IMR-90 (cell line): ENCODE results near the gene ZBP1. TPM values are rescaled to one million over a fixed set of nuclear protein-coding genes. Genes with fewer than 3 reads are reported as not detected.

Source experiments
- ATAC-seq: fragments of 200-7000 bp; cut with Tn5 transposase; 2 replicates; pipeline ENCODE4 v1.9.1; 2020; ENCODE audit warnings: low read depth, mild to moderate bottlenecking, moderate library complexity
- BruUV-seq: library from RNA; stranded (reverse); fragments of 400-500 nt; replicated peaks from 2 replicates; lab custom pipeline; 2021; lab: Mats Ljungman, UMichigan
- CTCF ChIA-PET: fragments of 300-600 bp; formaldehyde crosslinking; extraction: SDS; loops from one replicate; lab custom pipeline; 2021; ENCODE audit warnings: antibody characterized with exemption; lab: Yijun Ruan, JAX
- POLR2A ChIA-PET: fragments of 300-600 bp; sonication (Branson Sonifier 250); formaldehyde crosslinking; loops from one replicate; lab custom pipeline; 2022; ENCODE audit warnings: antibody characterized with exemption; ENCODE audit not compliant: unreplicated experiment; lab: Charles Lee
- DNase-seq: peaks from one replicate; pipeline ENCODE4 v3.0.0; 2013
- H2AFZ ChIP-seq: replicated peaks from 2 replicates; pipeline ENCODE3; 2013; ENCODE audit warnings: low read length, mild to moderate bottlenecking; ENCODE audit not compliant: poor library complexity
- H2AK5ac ChIP-seq: 2 replicates; pipeline ENCODE4 v1.6.1; 2013; ENCODE audit warnings: low read depth, low read length, inconsistent platforms
- H2AK9ac ChIP-seq: replicated peaks from 2 replicates; pipeline ENCODE3; 2013; ENCODE audit warnings: mild to moderate bottlenecking, low read depth, low read length, moderate library complexity; ENCODE audit not compliant: poor library complexity
- H2BK120ac ChIP-seq: 2 replicates; pipeline ENCODE4 v1.6.1; 2013; ENCODE audit warnings: low read depth, low read length, inconsistent platforms
- H2BK15ac ChIP-seq: 3 replicates; pipeline ENCODE4 v1.6.1; 2013; ENCODE audit warnings: low read depth, low read length, inconsistent platforms
- H2BK20ac ChIP-seq: 2 replicates; pipeline ENCODE4 v1.6.1; 2013; ENCODE audit warnings: low read depth, mild to moderate bottlenecking, inconsistent platforms, low read length, moderate library complexity
- H2BK5ac ChIP-seq: 2 replicates; pipeline ENCODE4 v1.6.1; 2013; ENCODE audit warnings: mild to moderate bottlenecking, low read depth, low read length, inconsistent platforms; ENCODE audit not compliant: poor library complexity, severe bottlenecking
- H3K14ac ChIP-seq: replicated peaks from 2 replicates; pipeline ENCODE4 v1.6.1; 2013; ENCODE audit warnings: low read depth, low read length, inconsistent platforms
- H3K18ac ChIP-seq: 2 replicates; pipeline ENCODE4 v1.6.1; 2013; ENCODE audit warnings: low read depth, low read length, control low read depth
- H3K23ac ChIP-seq: 2 replicates; pipeline ENCODE4 v1.6.1; 2013; ENCODE audit warnings: low read depth, low read length, inconsistent platforms
- H3K27ac ChIP-seq: 2 replicates; pipeline ENCODE4 v1.5.1; 2013; ENCODE audit warnings: mild to moderate bottlenecking, control low read depth, low read length; ENCODE audit not compliant: insufficient read depth
- H3K27me3 ChIP-seq: 2 replicates; pipeline ENCODE4 v1.6.1; 2013; ENCODE audit warnings: low read length; ENCODE audit not compliant: control insufficient read depth, insufficient read depth
- H3K36me3 ChIP-seq: 2 replicates; pipeline ENCODE4 v1.6.1; 2013; ENCODE audit warnings: low read length, mixed read lengths; ENCODE audit not compliant: control insufficient read depth, insufficient read depth
- H3K4ac ChIP-seq: 2 replicates; pipeline ENCODE4 v1.6.1; 2013; ENCODE audit warnings: low read depth, low read length, inconsistent platforms
- H3K4me1 ChIP-seq: 2 replicates; pipeline ENCODE4 v1.6.1; 2013; ENCODE audit warnings: low read length, mixed read lengths; ENCODE audit not compliant: control insufficient read depth, insufficient read depth
- H3K4me2 ChIP-seq: 2 replicates; pipeline ENCODE4 v1.6.1; 2013; ENCODE audit warnings: low read depth, mild to moderate bottlenecking, control low read depth, low read length, moderate library complexity
- H3K4me3 ChIP-seq: 2 replicates; pipeline ENCODE4 v1.5.1; 2013; ENCODE audit warnings: low read depth, mild to moderate bottlenecking, control low read depth, low read length, moderate library complexity; ENCODE audit not compliant: insufficient read depth
- H3K56ac ChIP-seq: 2 replicates; pipeline ENCODE4 v1.6.1; 2013; ENCODE audit warnings: low read length, inconsistent platforms; ENCODE audit not compliant: insufficient read depth; ENCODE audit errors: extremely low read depth
- H3K79me1 ChIP-seq, 2 experiments: 2 replicates each; pipeline ENCODE4 v1.6.1; 2013; ENCODE audit warnings: low read length in 2 of 2, inconsistent platforms in 1 of 2, low read depth in 1 of 2
- H3K9ac ChIP-seq: 2 replicates; pipeline ENCODE4 v1.6.1; 2013; ENCODE audit warnings: low read depth, low read length, control low read depth
- H3K9me1 ChIP-seq: 2 replicates; pipeline ENCODE4 v1.6.1; 2013; ENCODE audit warnings: low read length, inconsistent platforms; ENCODE audit not compliant: insufficient read depth
- H3K9me3 ChIP-seq: 2 replicates; pipeline ENCODE4 v1.6.1; 2013; ENCODE audit warnings: low read length; ENCODE audit not compliant: control insufficient read depth, insufficient read depth
- H4K20me1 ChIP-seq: 2 replicates; pipeline ENCODE4 v1.6.1; 2013; ENCODE audit warnings: low read length, inconsistent platforms; ENCODE audit not compliant: insufficient read depth
- H4K5ac ChIP-seq: 2 replicates; pipeline ENCODE4 v1.6.1; 2013; ENCODE audit warnings: mild to moderate bottlenecking, low read depth, low read length, control low read depth
- H4K8ac ChIP-seq, 2 experiments: 2 replicates each; pipeline ENCODE4 v1.6.1; 2013; ENCODE audit warnings: low read depth in 2 of 2, low read length in 2 of 2, control low read depth in 1 of 2, inconsistent platforms in 1 of 2
- H4K91ac ChIP-seq: 2 replicates; pipeline ENCODE4 v1.6.1; 2013; ENCODE audit warnings: low read depth, low read length, inconsistent platforms; ENCODE audit not compliant: insufficient read depth
- BHLHE40 ChIP-seq: fragments of 150-350 bp; IDR thresholded peaks from 2 replicates; pipeline ENCODE4 v1.6.1; 2016; ENCODE audit warnings: mild to moderate bottlenecking, low read depth, low read length
- CEBPB ChIP-seq: IDR thresholded peaks from 2 replicates; pipeline ENCODE4 v1.6.1; 2012; ENCODE audit warnings: low read depth, low read length, improper control_type of control experiment
- CTCF ChIP-seq: conservative IDR thresholded peaks from 2 replicates; pipeline ENCODE4 v1.5.1; 2012; ENCODE audit warnings: mild to moderate bottlenecking, low read depth, low read length, improper control_type of control experiment
- MAFK ChIP-seq: IDR thresholded peaks from 2 replicates; pipeline ENCODE4 v1.6.1; 2012; ENCODE audit warnings: low read depth, low read length, improper control_type of control experiment
- MAZ ChIP-seq: IDR thresholded peaks from 2 replicates; pipeline ENCODE4 v1.6.1; 2012; ENCODE audit warnings: low read depth, mild to moderate bottlenecking, low read length, improper control_type of control experiment, moderate library complexity, borderline replicate concordance
- NFE2L2 ChIP-seq: fragments of 150-350 bp; IDR thresholded peaks from 2 replicates; pipeline ENCODE4 v1.6.1; 2016; ENCODE audit warnings: low read depth, mild to moderate bottlenecking, low read length
- POLR2A ChIP-seq: IDR thresholded peaks from 2 replicates; pipeline ENCODE4 v1.6.1; 2012; ENCODE audit warnings: mild to moderate bottlenecking, low read depth, low read length
- RAD21 ChIP-seq: IDR thresholded peaks from 2 replicates; pipeline ENCODE4 v1.6.1; 2012; ENCODE audit warnings: low read length, improper control_type of control experiment
- RCOR1 ChIP-seq: IDR thresholded peaks from 2 replicates; pipeline ENCODE4 v1.6.1; 2012; ENCODE audit warnings: mild to moderate bottlenecking, low read length, improper control_type of control experiment; ENCODE audit not compliant: insufficient replicate concordance
- USF2 ChIP-seq: fragments of 150-350 bp; IDR thresholded peaks from 2 replicates; pipeline ENCODE4 v1.6.1; 2017; ENCODE audit warnings: mild to moderate bottlenecking, antibody characterized with exemption, low read length, low read depth
- WGBS, 2 experiments: methylation state at CpG; one replicate each; pipeline versions ENCODE4 v1.1.5 to v1.1.7; 2013; ENCODE audit warnings: missing lambda C conversion rate in 2 of 2; ENCODE audit not compliant: insufficient read length in 1 of 2; ENCODE audit errors: extremely low coverage in 2 of 2; 5-methylcytosine and 5-hydroxymethylcytosine counted together
- dilution Hi-C: fragments of 300-500 bp; cut with HindIII; formaldehyde crosslinking; loops from one replicate; pipeline ENCODE4 v1.14.3; 2018; ENCODE audit warnings: low sequenced_read_pairs; ENCODE audit not compliant: unreplicated experiment
- in situ Hi-C: fragments of 300-500 bp; cut with MboI; formaldehyde crosslinking; loops from 3 replicates; pipeline ENCODE4 v1.14.3; 2019; ENCODE audit warnings: low sequenced_read_pairs, inconsistent platforms, mixed read lengths
- intact Hi-C: fragments of 100-400 bp; cut with micrococcal nuclease; formaldehyde crosslinking; loops from 2 replicates; pipeline ENCODE4 v1.10.0; 2022
- polyA plus RNA-seq, 3 experiments: library from polyadenylated mRNA; depleted of rRNA; stranded (reverse); fragments of >200 nt; gene quantifications; 2 replicates each; pipeline ENCODE4 v1.2.3, GENCODE V29; 2012; ENCODE audit warnings: low replicate concordance in 1 of 3
- total RNA-seq: library from RNA; depleted of rRNA; stranded (reverse); fragments of >200 nt; gene quantifications from 2 replicates; pipeline ENCODE4 v1.2.3, GENCODE V29; 2012

ZBP1 gene
- total and polyA plus RNA-seq, 2 of the 4 experiments (the other 2 are of a cell fraction) = not detected

- TF ChIP-seq POLR2A (no peak), MAFK (no peak), CTCF (no peak), RCOR1 (no peak), RAD21 (no peak), CEBPB (no peak), MAZ (no peak), NFE2L2 (no peak), BHLHE40 (no peak), USF2 (no peak)
- no peak overlapping the region for H3K23ac ChIP-seq
- H3K4ac ChIP-seq = no peak overlapping the region
- H2AK5ac ChIP-seq = no peak overlapping the region
- CTCF ChIA-PET = no interaction called here
- no peak overlapping the region for H2AK9ac ChIP-seq
- ATAC-seq (no peak), DNase-seq (no peak)
- no peak overlapping the region for H3K14ac ChIP-seq
- no TSS peak for BruUV-seq
- in situ Hi-C loops (no loop called here), dilution Hi-C loops (no loop called here), intact Hi-C loops (no loop called here)
- no peaks in the 10 kb centered on the region for H3K9me3 ChIP-seq
- no peaks in the 10 kb centered on the region for H3K4me1 ChIP-seq
- no peak overlapping the region for H2BK120ac ChIP-seq
- H3K36me3 ChIP-seq = no peaks in the 10 kb centered on the region
- no peak overlapping the region for H2BK15ac ChIP-seq
- H4K8ac ChIP-seq = no peak overlapping the region
- WGBS, 2 experiments = 49% methylated on average over 6 of the region's 12 CpGs; no CpG with 5 or more reads in 1 of the 2 experiments
- no peak overlapping the region for H2BK5ac ChIP-seq
- H4K91ac ChIP-seq = no peak overlapping the region
- H4K20me1 ChIP-seq = no peaks in the 10 kb centered on the region
- POLR2A ChIA-PET = no interaction called here
- peaks cover 9% of the 10 kb centered on the region; the same call in 1 of the 2 replicates for H3K27me3 ChIP-seq
- no peaks in the 10 kb centered on the region for H3K9me1 ChIP-seq
- no peak overlapping the region for H3K4me2 ChIP-seq
- no peak overlapping the region for H2BK20ac ChIP-seq
- H3K18ac ChIP-seq = no peak overlapping the region
- H2AFZ ChIP-seq = no peak overlapping the region
- H3K79me1 ChIP-seq = no peaks in the 10 kb centered on the region
- no peak overlapping the region for H3K4me3 ChIP-seq
- H3K9ac ChIP-seq = no peak overlapping the region
- no peak overlapping the region for H3K27ac ChIP-seq
- H4K5ac ChIP-seq = no peak overlapping the region
- no peak overlapping the region for H3K56ac ChIP-seq
Measured at GRCh38 chr20:57613481-57613921, 6.7 kb downstream of the ZBP1 start.
